ENCODE results near the gene MAN2A2.

DNA sequence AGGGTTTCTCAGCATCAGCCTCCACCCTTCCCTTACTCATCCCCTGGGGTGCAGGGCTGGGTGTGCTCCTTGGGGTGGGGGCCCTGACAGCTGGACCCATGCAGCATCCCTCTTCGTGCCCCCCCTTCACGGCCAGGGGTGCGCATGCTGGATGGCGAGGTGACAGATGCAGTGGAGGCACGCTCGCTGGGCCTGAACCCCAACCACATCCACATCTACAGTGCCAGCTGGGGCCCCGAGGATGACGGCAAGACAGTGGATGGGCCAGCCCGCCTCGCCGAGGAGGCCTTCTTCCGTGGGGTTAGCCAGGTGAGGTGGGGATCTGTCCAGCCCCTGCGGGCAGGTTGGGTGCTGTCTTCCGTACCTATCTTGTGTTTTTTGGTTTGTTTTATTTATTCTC, 25.1 kb upstream of the MAN2A2 start:
- TF ChIP-seq, protein P1, sequence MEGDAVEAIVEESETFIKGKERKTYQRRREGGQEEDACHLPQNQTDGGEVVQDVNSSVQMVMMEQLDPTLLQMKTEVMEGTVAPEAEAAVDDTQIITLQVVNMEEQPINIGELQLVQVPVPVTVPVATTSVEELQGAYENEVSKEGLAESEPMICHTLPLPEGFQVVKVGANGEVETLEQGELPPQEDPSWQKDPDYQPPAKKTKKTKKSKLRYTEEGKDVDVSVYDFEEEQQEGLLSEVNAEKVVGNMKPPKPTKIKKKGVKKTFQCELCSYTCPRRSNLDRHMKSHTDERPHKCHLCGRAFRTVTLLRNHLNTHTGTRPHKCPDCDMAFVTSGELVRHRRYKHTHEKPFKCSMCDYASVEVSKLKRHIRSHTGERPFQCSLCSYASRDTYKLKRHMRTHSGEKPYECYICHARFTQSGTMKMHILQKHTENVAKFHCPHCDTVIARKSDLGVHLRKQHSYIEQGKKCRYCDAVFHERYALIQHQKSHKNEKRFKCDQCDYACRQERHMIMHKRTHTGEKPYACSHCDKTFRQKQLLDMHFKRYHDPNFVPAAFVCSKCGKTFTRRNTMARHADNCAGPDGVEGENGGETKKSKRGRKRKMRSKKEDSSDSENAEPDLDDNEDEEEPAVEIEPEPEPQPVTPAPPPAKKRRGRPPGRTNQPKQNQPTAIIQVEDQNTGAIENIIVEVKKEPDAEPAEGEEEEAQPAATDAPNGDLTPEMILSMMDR (IDR thresholded peaks at IDR 0.05): no peak
- TF ChIP-seq POLR2AphosphoS5 (IDR thresholded peaks at IDR 0.05) (no peak), POLR2A (IDR thresholded peaks at IDR 0.05) (no peak)
